Measurements from ENCODE around the gene ANP32A.

Gene ANP32A

DNA sequence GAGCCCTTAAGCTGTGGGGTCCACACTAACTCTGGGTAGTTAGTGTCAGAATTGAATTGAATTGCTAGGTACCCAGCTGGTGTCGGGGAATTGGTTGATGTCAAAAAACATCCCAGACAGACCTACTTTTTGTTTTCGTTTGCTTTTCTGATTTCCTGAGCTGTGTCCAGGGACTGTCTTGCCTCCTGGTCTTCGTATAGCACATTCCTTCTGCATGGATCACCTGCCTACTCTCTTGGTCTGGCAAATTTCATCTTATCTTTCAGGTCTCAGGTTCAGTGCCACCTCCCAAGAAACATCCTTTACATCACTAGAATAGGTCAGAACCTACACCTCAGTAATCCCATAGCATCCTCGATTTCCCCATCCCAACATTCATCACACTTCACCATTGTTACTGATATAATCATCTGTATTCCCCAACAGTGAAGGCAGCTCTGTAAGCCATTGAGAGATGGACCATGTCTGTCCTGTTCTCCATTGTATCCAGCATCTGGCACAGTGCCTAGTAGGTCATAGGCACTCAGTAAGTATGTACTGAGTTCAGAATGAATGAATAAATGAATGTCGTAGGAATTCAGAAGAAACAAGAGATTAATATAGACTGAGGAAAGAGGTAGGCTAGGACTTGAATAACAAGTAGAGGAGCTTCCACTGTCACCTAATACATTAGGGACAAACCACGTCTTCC, 81.2 kb downstream of the ANP32A start:
- no peak for DNase-seq

DNA sequence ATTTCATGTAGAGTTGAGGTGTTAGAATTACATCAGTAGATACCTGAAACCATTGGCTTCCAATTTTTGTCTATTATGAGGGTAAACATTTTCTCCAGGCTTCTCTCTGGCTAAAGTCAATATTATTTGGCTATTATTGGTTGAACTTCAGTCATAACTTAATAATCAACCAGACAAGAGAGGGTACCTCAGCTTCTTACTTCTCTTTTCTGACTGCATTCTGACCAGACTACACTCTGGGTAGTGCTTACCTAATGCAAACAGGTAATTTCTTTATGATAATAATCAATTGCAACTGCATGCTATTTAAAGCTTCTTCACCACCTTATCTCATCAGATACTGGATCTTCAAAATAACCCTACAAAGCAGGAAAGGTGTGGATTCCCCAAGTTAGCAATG, 85.1 kb downstream of the ANP32A start:
- DNase-seq, result no peak

DNA sequence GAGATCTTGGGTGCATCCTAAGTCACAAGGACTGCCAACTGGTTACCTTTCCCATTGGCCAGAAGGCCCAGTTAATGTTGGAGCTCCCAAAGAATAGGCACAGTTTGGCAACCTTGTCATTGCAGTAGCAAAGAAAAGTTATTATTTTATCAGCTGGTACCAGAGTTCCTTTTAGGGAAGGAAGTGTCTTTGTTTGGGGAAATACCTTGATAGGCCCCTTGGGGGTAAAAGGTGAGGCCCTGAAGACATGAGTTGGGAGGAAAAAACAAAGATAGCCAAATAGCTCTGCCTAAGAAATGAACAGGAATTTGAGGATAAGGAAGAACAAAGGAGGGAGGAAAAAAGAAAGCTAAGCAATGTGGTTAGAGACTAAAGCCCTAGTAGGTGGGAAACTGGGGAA, 85.8 kb downstream of the ANP32A start:
- no peak for DNase-seq

DNA sequence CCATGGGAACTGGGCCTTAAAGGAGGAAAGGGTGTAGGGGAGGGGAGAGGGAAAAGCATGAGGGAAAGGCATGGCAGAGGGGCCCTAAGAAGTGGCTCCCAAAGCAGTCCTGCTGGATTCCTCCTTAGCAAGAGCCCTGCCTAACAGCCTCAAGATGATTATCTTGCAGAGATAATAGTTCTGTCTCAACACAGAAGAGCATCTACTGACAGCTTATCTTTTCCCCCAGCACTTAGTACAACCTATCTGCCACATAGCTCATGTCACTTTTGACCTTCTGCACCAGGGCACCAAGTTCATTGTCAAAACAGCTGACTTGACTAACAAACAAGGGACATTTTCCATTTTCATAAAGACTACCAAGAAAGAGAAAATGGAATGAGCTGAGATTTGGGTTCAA, 86.3 kb downstream of the ANP32A start:
- DNase-seq, result no peak

DNA sequence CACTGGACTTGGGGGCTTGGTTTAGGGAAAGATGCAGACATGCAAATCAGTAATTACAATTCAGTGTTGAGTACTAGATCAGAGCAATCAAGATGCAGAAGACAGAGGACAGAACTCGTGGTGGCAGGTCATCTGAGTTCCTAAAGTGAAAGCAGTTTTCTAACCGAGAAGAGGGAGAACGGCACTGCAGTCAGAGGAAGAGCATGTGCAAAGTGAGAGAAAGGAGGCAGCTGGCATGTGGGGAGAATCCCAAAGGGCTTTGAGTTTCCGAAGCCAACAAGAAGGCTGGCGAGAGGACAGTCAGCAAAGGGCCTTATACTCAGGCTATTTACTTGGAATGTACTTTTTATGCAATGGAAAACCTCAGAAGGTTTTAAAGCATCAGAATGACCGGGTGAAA, 87.0 kb downstream of the ANP32A start:
- no peak for DNase-seq

DNA sequence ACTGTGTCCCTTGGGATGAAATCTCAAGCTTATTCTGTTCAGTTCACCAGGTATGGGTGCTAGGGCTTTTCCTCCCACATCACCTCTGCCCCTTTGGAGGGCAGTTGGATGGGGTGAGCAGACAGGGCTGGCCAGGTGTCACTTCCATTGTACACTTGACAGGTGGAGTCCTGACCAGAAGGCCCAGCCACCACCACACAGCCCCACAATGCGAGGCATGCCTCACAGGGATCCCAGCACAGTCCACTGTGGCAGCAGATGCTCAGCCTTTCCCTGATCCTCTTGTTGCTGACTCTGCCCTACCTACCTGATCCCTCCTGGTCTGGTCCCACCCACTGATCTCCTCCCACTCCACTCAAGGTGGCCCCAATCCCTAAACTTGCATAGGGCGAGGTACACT, 88.2 kb downstream of the ANP32A start:
- no peak for DNase-seq

DNA sequence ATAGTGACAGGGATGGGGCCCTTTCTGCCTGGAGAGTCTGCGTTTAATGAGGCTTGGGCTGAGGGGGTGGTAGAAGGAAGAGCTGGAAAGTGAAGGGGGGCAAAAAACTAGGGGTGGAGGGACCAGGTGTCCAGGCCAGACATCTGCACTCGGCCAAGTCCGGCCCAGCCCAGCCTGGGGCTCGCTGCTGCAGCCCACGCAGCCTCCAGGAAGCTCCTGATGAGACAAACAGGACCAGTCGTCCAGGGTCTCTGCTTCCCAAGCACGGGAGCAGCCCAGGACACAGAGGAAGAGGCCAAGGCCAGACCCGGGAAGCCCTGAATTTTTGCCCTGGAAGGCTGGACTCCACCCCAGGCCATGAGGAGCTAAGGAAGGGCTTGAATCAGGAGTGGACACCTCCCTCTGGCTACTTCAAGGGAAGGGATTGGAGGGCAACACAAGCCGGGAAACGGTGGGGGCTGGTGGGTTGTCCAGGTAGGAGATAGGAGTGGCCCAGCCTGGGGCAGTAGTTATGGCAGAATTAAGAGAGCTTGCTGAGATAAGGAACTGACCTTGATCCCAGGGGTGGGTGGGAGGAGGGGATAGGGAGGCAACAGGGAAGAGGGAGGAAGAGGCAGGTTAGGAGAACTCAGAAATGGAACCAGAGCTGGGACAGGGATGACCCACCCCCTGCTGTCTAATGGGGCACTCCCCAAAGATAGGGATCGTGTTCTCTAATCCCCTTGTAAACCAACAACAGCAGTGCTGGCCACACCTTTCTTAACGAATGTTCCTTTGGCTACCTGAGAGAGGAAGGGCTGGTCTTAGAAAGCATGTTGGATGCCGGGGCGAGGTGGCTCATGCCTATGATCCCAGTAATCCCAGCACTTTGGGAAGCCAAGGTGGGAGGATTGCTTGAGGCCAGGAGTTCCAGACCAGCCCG, 89.5 kb downstream of the ANP32A start:
- DNase-seq, result no peak

DNA sequence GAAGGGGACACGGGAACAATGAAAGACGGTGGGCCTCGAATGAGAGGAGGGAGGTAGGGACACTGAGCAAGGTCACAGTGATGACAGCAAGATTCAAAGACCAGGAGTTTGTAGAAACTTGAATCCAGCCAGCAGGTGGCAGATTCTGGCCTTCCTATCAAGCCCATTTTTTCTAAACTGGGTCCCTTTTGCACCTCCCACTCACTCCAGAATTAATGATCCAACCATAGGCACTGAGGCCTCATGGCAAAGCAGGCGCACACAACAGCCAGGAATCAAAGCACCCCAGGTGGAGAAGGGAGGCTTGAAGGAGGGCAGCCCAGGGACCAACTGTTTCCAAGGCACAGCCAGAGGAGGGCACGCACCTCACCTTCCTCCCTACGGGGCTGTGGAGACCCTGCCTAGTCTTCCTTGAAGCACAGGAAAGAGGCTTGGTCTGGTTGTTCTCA, 90.2 kb downstream of the ANP32A start:
- DNase-seq, result no peak

DNA sequence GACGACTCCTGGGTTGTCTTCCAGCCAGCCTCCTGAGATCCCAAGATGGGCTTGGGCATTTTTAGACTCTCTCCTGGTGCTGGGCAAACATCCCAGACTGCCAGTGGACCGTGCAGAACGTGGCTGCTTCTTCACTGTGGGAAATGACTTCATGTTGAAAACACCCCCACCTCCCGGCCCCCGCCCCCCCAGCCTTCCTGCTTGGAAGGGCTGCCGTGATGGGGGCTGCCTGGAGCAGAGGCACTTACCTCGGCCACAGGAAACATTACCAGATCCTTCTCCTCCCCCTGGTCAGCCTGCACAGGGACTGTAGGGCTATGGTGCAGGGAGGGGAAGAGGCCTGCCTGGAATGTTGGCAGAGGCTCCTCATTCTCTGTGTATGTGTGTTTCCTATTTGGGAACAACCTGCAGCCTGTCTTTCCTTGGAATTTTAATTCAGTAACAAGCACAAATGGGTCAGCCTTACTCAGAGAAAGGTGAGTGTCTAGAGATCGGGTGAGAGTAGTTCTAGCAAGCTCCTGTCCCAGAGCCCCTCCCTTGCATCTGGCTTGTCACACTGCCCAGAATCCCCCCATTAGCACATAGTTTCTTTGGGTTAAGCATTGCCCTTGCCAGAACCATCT, 90.8 kb downstream of the ANP32A start:
- DNase-seq, result no peak

Data from NCI-H2029 (cell line).